HG03558 (cell line): ENCODE results near the gene SUPT5H.
"Not testable (repeated sequence)": the region's sequence is repeated elsewhere in the genome, so short reads cannot be mapped to it uniquely, and the experiment has no call there.

ENCODE experiments used
- ATAC-seq: cut with Tn5 transposase; IDR thresholded peaks from one replicate; pipeline ENCODE4 v1.9.1; 2021; ENCODE audit warnings: moderate number of reproducible peaks; ENCODE audit not compliant: unreplicated experiment; ENCODE audit errors: extremely low read depth

Gene SUPT5H

DNA sequence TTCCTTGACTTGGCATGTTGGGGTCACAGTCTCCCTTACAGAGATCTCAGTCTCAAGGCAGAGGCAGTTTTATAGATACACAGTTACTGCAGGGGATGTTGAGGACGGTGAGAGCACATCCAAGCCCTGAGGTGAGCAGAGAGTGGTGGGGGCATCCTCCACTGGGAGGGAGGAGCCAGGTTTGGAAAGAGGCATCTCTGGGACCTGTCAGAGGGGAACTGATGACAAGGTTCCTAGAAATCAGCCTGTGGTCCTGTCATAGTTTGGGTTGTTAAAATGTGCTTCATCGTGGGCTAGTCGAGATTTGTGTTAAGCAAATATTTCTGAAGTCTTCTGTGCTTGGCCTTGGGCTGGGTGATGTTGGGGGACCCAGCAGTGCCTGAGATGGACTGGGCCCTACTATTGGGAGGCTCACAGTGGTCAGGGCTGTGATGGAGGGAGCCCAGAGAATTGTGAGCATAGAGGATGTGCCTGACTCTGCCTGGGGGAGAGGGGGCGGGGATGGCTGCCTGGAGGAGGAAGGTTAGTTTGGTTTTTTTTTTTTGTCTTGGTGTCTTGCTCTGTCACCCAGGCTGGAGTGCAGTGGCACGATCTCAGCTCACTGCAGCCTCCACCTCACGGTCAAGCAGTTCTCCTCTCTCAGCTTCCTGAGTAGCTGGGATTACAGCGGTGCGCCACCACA, 3.9 kb downstream of the SUPT5H start:
- ATAC-seq: no peak

DNA sequence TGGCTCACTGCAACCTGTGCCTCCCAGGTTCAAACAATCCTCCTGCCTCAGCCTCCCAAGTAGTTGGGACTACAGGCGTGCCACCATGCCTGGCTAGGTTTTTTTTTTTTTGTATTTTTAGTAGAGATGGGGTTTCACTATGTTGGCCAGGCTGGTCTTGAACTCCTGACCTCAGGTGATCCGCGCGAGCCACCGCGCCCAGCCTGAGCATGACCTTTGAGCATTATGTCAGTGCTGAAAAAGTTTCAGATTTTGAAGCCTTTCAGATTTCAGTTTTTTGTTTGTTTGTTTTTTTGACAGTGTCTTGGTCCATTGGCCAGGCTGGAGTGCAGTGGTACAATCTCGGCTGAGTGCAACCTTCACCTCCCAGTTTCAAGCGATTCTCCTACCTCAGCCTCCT, 5.9 kb downstream of the SUPT5H start:
- ATAC-seq: not testable (repeated sequence)

DNA sequence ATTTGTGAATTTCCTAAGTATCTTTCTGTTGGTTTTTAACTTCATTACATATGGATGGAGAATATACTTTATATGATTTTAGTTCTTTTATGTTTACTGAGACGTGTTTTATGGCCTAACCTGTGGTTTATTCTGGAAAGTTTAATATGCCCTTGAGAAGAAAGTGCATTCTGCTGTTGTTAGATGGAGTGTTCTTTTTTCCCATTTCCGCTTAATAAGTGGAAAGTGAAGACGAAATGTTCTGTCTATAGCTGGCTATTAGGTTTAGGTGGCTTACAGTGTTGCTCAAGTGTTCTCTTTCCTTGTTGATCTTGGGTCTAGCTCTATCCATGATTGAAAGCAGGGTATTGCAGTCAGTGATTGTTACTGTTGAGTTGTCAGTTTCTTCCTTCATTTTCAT, 18.0 kb downstream of the SUPT5H start:
- ATAC-seq: no peak

DNA sequence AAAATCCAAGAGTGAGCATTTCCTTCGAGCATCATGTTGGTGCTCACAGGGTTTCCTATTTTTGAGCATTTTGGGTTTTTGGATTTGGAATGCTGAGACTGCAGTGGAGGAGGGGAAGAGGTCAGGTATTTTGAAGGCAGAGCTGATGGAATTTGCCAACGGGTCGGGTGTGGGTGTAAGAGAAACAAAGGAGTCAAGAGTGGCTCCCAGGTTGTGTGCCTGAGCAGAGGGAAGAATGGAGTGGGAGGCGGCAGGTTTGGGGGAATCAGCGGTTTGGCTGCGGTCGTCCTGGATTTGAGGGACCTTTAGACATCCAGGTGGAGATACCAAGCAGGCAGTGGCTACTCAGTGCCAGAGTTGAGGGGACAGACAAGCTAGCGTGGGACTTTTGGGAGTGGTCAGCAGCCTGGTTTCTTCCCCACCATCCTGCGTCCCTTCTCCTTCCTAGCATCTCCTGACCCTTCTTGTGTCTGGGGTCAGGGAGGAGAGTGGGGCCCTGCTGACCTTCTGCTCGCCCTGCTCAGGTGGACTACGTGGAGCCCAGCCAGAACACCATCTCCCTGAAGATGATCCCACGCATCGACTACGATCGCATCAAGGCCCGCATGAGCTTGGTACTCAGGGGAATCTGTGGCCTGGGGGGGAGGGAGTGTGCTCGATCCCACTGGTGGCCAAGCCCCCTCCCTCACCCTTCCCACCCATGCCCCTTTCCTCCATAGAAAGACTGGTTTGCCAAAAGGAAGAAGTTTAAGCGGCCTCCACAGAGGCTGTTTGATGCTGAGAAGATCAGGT, 20.8 kb downstream of the SUPT5H start:
- ATAC-seq: no peak

DNA sequence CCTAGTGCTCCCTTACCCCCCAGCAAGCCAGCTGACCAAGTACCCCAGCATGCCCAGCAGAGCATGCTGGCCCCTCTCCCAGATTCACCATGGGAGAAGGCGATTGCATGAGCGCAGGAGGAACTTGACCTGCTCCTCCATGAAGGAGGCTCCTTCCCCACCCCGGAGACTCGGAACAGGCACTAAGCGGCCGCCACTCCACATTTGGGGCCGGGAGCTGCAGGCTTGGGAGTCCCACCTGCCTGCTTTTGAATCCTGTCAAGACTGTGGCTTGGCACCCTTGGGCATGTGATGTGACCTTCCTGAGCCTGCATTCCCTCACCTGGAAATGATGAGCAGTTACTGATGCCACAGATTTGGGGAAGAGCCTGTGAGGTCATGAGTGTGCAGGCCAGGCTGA, 22.6 kb downstream of the SUPT5H start:
- ATAC-seq: no peak

DNA sequence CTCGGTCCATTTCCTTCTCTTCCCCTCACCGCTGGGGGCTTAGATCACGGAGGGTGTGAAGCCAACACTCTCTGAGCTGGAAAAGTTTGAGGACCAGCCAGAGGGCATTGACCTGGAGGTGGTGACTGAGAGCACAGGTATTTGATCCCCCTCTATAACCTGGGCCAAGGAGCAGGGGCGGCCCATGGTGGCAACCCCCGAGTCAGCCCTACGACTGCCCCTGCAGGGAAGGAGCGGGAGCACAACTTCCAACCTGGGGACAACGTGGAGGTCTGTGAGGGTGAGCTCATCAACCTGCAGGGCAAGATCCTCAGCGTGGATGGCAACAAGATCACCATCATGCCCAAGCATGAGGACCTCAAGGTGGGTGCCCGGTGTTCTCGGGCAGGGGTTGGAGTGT, 23.7 kb downstream of the SUPT5H start:
- ATAC-seq: no peak

DNA sequence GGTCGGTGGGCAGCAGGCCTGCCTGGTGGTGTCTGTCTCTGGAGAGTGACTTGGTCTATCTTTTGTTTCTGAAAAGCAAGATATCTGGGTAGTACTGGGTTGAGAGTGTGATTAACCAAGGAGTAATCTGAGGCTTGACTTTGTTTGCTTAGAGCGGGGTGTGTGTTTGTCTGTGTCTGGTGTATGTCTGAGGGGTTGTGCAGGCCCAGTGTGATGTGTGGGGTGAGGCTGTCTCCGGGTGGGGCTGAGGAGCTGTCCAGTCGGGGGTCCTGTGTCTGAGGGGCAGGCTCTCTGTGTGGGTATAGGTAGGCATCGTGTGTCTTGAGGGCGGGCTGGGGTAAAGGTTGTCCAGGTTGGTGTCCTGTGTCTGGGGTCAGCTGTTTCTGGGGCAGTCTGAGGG, 24.2 kb downstream of the SUPT5H start:
- no peak for ATAC-seq

DNA sequence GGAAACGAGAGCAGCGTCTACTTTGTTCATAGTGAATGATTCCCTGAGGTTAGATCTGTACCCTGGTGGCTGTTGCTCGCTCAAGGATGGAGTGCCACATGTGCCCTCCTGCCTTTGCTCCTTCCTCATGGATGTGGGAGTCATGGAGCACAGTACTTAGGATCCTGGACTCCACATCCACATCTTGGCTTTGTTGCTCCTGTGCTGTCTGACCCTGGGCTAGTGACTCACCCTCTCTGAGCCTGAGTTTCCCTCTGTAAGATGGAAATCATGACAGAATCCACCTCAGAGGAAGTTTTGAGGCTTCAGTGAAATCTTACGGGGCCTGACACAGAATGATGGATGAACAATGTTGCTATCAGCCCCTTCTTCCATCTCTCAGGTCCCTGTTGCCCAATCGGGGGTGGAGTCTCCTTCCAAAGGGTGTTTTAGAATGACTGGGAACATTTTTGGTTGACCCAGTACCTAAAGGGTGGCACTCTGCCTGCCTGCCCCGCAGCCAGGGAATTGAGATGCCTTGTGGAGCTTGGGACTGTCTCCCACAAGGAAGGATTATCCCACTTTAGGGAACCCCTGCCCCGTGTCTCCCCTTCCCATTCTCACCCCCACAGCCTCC, 25.4 kb downstream of the SUPT5H start:
- ATAC-seq: no peak

DNA sequence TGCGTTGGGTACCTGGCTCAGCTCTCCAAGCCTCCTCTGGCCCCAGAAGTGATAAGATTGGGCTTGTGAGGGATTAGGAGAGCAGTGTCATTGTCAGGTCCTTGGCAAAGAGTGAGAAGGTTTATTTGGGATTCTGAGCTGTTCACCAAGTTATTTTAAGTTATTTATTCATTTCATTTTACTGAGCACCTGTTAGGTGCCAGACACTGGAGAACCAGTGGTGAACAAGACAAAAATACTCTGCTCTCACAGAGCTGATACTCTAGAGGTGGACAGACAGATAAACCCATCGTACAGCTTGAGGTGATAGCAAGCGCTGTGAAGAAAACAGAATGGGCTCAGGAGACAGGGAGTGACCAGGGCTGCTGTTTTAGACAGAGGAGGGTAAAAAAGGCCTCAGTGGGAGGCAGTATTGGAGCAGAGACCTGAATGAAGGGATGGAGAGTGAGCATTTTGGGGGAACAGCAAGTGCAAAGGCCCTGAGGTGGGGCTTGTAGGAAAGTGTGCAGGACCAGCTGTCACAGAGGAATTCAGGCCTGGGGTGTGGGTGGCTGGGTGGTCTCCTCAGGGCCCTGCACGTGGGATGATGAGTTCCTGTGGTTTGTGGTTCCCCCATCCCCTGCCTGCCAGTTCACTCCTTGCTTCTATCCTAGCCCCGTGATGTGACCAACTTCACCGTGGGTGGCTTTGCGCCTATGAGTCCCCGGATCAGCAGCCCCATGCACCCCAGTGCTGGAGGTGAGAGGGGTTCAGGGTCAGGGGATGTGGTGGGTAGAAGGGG, 26.6 kb downstream of the SUPT5H start:
- ATAC-seq: no peak

DNA sequence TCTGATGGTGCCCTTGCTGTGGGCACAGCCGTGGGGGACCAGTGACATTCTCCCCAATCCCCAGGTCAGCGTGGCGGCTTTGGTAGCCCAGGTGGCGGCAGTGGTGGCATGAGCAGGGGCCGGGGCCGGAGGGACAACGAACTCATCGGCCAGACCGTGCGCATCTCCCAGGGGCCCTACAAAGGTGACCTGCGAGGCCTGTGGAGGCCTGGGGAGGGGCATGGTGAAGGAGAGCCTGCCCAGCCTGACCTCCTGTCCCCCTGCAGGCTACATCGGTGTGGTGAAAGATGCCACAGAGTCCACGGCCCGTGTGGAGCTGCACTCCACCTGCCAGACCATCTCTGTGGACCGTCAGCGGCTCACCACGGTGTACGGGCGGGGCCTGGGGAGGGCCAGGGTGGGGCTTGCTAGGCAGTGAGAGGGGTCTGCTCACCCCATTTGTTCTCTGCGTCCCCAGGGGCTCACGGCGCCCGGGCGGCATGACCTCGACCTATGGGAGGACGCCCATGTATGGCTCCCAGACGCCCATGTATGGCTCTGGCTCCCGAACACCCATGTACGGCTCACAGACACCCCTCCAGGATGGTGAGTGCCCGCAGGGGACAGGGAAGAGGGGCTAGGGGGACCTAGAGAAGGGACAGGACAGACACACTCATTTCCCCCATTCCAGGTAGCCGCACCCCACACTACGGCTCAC, 27.5 kb downstream of the SUPT5H start:
- no peak for ATAC-seq

DNA sequence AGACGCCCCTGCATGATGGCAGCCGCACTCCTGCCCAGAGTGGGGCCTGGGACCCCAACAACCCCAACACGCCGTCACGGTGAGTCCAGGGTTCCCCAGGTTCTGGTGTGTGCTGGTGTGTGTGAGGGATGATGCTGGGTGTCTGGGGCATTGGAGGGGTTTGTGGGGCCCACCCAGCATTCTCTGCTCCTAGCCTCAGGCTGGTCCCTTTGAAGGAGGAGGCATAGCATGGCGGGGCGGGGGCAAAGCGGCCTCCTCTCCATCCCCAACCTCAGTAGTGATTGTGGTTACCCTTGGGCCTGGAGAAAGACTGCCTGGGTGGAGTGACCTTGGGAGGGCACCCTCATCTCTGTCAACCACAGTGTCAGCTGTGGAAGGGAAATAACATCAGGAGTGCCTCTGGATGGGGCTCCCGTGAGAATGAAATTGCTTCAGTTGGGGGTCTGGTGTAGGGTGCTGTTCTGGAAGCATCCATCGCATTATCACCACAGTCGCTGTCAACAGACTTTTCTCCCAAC, 28.1 kb downstream of the SUPT5H start:
- ATAC-seq: no peak

DNA sequence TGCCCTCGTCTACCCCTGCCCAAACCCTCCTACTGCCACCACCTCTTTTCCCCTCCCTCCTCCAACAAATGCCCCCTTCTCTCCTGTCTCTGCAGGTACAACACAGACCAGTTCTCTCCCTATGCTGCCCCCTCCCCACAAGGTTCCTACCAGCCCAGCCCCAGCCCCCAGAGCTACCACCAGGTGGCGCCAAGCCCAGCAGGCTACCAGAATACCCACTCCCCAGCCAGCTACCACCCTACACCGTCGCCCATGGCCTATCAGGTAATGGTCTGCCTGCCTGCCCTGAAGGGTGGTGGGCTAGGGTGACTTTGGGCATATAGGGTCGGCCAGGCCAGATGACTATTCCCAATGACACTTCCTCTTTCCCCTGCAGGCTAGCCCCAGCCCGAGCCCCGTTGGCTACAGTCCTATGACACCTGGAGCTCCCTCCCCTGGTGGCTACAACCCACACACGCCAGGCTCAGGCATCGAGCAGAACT, 28.8 kb downstream of the SUPT5H start:
- no peak for ATAC-seq

DNA sequence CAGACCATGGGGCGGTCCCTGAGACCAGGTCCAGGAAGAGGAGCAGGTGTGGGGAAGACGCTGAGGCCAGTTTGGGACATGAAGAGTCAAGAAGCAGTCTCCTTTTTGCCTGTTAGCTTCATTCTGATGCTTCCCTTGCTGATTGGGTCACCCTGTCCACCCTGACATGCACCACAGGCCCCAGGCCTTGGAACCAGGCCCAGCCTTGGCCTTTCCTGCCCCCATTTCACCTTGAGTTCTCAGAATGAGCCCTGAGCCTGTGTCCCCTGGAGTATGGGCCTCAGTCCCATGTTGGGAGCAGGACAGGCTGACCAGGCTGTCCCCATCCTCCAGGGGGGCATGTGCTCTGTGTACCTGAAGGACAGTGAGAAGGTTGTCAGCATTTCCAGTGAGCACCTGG, 30.4 kb downstream of the SUPT5H start:
- no peak for ATAC-seq

DNA sequence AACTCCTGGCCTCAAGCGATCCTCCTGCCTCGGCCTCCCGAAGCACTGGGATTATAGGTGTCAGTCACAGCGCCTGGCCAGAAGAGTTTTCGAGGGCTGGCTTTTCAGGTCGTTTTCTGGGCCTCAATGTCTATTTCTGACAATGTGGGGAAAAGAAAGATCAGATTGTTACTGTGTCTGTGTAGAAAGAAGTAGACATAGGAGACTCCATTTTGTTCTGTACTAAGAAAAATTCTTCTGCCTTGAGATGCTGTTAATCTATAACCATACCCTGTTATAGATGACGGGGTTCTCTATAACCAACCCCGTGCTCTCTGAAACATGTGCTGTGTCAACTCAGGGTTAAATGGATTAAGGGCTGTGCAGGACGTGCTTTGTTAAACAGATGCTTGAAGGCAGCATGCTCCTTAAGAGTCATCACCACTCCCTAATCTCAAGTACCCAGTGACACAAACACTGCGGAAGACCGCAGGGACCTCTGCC, 34.0 kb downstream of the SUPT5H start:
- ATAC-seq: not testable (repeated sequence)

DNA sequence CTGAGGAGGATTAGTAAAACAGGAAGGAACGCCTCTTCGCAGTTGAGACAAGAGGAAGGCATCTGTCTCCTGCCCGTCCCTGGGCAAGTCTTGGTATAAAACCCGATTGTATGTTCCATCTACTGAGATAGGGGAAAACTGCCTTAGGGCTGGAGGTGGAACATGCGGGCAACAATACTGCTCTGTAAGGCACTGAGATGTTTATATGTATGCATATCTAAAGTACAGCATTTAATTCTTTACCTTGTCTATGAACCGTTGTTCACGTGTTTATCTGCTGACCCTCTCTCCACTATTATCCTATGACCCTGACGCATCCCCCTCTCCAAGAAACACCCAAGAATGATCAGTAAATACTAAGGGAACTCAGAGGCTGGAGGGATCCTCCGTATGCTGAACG, 34.5 kb downstream of the SUPT5H start:
- ATAC-seq: no peak

DNA sequence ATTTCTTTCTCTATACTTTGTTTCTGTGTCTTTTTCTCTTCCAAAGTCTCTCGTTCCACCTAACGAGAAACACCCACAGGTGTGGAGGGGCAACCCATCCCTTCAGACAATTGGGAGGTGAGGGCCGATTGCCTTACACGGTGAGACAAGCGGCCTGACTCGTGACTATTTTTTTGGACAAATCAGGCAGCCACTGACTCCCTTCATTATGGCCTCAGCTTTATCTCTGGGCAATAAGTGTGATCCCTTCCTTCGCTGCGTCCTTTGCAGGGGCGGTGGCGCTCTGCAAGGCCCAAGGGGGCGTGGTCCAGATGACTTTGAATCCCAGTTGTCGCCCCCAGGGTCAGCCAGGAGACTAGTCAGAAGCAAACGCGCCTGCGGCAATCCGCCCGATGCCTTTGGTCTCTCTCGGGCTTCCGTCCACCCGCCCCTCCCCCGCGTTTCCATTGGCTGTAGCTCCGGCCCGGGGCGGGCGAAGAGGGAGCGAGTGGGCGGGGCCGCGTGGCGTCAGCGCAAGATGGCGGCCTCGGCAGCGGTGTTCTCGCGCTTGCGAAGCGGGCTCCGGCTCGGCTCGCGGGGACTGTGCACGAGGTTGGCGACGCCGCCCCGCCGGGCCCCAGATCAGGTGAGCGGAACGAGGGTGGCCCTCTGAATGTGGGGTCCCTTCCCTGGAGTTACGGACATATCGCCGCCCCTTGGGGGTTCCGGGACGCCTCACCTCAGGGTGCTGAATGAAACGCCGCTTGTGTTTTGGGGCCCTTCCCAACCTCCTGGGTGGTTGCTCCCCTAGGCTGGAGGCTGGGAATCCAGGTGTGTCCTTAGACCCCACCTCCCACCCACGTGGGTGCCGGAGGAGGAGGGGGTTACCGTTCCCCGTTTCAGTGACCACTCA, 35.2 kb downstream of the SUPT5H start, which contains the start of gene TIMM50:
Gene TIMM50 (plus strand): TSS at position 502 of the 892 bp plus-strand sequence. CDS start 16 bp downstream, at position 518.
- ATAC-seq: no peak

DNA sequence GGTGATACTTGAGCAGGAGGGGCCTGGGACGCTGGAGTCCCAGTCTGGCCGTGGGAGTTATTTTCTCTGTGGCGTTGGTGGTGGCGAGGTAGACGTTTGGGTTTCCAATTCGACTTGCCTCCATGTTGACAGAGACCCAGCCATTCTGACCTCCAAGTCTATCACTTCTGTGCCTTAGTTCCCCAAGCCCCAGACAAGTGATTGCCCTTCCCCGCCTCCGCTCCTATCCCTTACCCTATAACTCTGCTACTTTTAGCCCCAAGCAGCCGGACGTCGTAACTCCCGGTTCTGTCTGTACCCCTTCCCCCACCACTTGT, 35.8 kb downstream of the SUPT5H start:
- no peak for ATAC-seq

DNA sequence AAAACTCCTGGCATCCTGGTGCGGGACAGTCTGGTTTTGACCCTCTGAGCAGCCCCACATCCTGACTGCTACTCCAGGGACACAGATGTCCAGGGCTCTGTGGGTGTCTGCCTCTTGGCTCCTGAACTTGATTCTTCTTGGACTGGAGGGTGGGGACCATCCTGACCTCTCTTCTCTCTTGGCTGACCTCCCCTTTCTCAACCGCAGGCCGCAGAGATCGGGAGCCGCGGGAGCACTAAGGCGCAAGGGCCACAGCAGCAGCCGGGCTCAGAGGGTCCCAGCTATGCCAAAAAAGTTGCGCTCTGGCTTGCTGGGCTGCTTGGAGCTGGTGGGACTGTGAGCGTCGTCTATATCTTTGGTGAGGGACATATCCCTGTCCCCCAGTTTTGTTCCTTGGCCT, 36.3 kb downstream of the SUPT5H start:
- ATAC-seq: no peak

DNA sequence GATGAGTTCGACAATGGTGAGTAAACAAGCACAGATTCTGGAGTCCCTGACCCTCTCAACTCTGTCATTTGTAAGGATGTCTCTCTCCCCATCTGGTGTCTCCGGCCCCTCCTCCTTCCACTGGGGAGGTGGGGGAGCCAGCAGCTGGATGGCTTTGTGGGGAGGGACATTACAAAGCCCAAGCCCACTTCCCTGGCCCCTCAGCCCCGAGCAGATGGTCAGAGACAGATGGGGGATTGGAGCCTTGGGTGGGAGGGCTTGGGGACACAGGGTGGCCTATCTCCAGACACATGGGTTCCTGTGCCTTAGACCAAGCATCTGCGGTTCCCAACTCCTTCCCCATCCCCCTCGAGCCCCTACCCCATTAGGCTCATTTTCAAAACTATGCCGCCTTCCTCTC, 37.8 kb downstream of the SUPT5H start:
- ATAC-seq: no peak
